PC-3 (cell line): ENCODE results near the gene ARHGAP26.

ENCODE experiments used
- EZH2 ChIP-seq: fragments of 300-600 bp; sonication (generic); IDR thresholded peaks from one replicate; pipeline ENCODE4 v1.6.1; 2017; ENCODE audit warnings: antibody characterized with exemption, mild to moderate bottlenecking, low read length; ENCODE audit not compliant: unreplicated experiment
- EZH2phosphoT487 ChIP-seq: fragments of 300-600 bp; sonication (generic); IDR thresholded peaks from 2 replicates; pipeline ENCODE4 v1.6.1; 2018; ENCODE audit warnings: mild to moderate bottlenecking, antibody characterized with exemption, low read length, borderline replicate concordance
- TF ChIP-seq, protein P1 (sequence below): fragments of 300-600 bp; sonication (generic); conservative IDR thresholded peaks from 2 replicates; pipeline ENCODE4 v1.5.1; 2017; ENCODE audit warnings: antibody characterized with exemption, low read depth, mild to moderate bottlenecking, low read length

- TF ChIP-seq, protein P1, sequence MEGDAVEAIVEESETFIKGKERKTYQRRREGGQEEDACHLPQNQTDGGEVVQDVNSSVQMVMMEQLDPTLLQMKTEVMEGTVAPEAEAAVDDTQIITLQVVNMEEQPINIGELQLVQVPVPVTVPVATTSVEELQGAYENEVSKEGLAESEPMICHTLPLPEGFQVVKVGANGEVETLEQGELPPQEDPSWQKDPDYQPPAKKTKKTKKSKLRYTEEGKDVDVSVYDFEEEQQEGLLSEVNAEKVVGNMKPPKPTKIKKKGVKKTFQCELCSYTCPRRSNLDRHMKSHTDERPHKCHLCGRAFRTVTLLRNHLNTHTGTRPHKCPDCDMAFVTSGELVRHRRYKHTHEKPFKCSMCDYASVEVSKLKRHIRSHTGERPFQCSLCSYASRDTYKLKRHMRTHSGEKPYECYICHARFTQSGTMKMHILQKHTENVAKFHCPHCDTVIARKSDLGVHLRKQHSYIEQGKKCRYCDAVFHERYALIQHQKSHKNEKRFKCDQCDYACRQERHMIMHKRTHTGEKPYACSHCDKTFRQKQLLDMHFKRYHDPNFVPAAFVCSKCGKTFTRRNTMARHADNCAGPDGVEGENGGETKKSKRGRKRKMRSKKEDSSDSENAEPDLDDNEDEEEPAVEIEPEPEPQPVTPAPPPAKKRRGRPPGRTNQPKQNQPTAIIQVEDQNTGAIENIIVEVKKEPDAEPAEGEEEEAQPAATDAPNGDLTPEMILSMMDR, result no peak
- TF ChIP-seq EZH2, result no peak
- no peak for TF ChIP-seq EZH2phosphoT487
Observed at GRCh38 chr5:143207058-143207457, 436.9 kb downstream of the ARHGAP26 start.
